Measurements from ENCODE around the gene ARID5A. TPM values are rescaled to one million over a fixed set of nuclear protein-coding genes. Genes with fewer than 3 reads are reported as not detected.
A peak's percentile ranks its signal among the peaks of the same experiment; 100 is the strongest.

The ARID5A gene
- total and polyA plus RNA-seq, 2 of the 13 experiments (the other 11 are each of a cell fraction or from before 2014, with no cell fraction given): 6.0 to 9.5 TPM

DNA sequence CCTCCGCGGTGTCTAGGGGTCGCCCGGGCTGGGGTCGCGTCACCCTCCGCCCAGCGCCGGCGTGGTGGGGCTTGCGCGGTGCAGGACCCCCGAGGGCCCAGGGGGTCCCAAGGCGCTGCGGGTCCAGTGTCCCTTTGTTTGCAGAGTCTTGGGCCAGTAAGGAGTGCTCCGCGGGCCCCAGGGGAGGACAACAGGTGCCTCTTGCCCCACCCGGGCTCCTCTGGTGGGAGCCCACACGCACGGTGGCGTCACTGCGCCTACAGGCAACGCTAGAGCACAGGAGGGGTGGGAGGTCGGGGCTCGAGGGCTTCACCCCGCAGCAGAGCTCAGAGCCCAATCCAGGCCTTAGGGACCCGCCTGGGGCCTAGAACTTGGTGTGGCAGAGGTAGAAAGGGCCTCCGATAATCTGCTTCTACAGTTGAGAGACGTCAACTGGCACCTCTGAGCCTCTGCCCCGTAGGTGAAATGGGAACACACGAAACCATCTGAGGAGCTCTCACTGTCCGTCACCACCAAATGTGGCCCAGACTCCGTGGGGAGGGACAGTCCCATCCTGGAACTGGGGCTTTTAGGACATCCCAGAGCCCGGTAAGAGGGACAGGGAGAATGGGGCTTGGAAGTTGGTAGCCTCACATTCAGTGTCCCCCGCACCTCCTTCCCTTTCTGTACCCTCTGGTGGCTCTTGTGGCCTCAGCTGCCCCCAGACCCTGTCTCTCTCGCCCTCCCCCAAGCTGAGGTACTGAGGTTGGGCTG lies 1.4 kb downstream of the ARID5A start (continued):
- no peak for TF ChIP-seq ZNF547 (CRISPR knock-in tag; IDR thresholded peaks at IDR 0.05)
- TF ChIP-seq, protein P1, sequence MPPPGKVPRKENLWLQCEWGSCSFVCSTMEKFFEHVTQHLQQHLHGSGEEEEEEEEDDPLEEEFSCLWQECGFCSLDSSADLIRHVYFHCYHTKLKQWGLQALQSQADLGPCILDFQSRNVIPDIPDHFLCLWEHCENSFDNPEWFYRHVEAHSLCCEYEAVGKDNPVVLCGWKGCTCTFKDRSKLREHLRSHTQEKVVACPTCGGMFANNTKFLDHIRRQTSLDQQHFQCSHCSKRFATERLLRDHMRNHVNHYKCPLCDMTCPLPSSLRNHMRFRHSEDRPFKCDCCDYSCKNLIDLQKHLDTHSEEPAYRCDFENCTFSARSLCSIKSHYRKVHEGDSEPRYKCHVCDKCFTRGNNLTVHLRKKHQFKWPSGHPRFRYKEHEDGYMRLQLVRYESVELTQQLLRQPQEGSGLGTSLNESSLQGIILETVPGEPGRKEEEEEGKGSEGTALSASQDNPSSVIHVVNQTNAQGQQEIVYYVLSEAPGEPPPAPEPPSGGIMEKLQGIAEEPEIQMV (CRISPR knock-in tag; IDR thresholded peaks at IDR 0.05; ENCODE audit: low read depth): 0 out of 2 replicates have a peak, but pooled peaks have one; percentile 1
- no peak for TF ChIP-seq BCL6 (CRISPR knock-in tag; IDR thresholded peaks at IDR 0.05)
- TF ChIP-seq RFXAP (CRISPR knock-in tag; IDR thresholded peaks at IDR 0.05; ENCODE audit: borderline replicate concordance): peak; percentile 18; the same call in 1 of the 2 replicates
- TF ChIP-seq, protein P2, sequence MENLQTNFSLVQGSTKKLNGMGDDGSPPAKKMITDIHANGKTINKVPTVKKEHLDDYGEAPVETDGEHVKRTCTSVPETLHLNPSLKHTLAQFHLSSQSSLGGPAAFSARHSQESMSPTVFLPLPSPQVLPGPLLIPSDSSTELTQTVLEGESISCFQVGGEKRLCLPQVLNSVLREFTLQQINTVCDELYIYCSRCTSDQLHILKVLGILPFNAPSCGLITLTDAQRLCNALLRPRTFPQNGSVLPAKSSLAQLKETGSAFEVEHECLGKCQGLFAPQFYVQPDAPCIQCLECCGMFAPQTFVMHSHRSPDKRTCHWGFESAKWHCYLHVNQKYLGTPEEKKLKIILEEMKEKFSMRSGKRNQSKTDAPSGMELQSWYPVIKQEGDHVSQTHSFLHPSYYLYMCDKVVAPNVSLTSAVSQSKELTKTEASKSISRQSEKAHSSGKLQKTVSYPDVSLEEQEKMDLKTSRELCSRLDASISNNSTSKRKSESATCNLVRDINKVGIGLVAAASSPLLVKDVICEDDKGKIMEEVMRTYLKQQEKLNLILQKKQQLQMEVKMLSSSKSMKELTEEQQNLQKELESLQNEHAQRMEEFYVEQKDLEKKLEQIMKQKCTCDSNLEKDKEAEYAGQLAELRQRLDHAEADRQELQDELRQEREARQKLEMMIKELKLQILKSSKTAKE (CRISPR knock-in tag; IDR thresholded peaks at IDR 0.05; ENCODE audit: borderline replicate concordance): no peak; the same call in 1 of the 2 replicates
- TF ChIP-seq IKZF4 (CRISPR knock-in tag; IDR thresholded peaks at IDR 0.05; ENCODE audit: borderline replicate concordance, low read depth, not compliant biosample characterization): no peak
